Activated naive CD8-positive, alpha-beta T cell treated with anti-CD3 and anti-CD28 coated beads, Interleukin-2, amount 50 U/mL, for 16 hours (primary cell): ENCODE results near the gene SNF8.

Source experiments
- DNase-seq: peaks from one replicate; pipeline ENCODE4 v3.0.0-alpha.2; 2020; ENCODE audit warnings: low read depth, low spot score

SNF8 gene

GRCh38 chr17:48890086-48890485, 54.6 kb downstream of the SNF8 start:
- DNase-seq: no peak

- no peak for DNase-seq
Measured at GRCh38 chr17:48883171-48883570, 61.5 kb downstream of the SNF8 start.

GRCh38 chr17:48882272-48882671, 62.4 kb downstream of the SNF8 start:
- DNase-seq: no peak
